Activated B cell treated with CpG ODN at 0.5 μM for 24 hours (primary cell): ENCODE data around the gene MAPKAPK3. TPM values are rescaled to one million over a fixed set of nuclear protein-coding genes. Genes with fewer than 3 reads are reported as not detected.

ENCODE experiments used
- ATAC-seq: fragments of 200-7000 bp; cut with Tn5 transposase; one replicate; pipeline ENCODE4 v1.10.0; 2021; ENCODE audit warnings: low read depth, mild to moderate bottlenecking, moderate library complexity
- CTCF ChIA-PET: fragments of 350-600 bp; sonication (Branson Sonifier 250); formaldehyde crosslinking; loops from one replicate; lab custom pipeline; 2021; ENCODE audit warnings: antibody characterized with exemption; lab: Charles Lee
- POLR2A ChIA-PET: fragments of 350-600 bp; sonication (Branson Sonifier 250); formaldehyde crosslinking; loops from one replicate; lab custom pipeline; 2021; ENCODE audit warnings: antibody characterized with exemption; lab: Charles Lee
- DNase-seq: peaks from one replicate; pipeline ENCODE4 v3.0.0; 2022
- H3K27ac Mint-ChIP-seq: one replicate; pipeline ENCODE4 v1.8.0; 2020; ENCODE audit warnings: mixed read lengths
- H3K27me3 Mint-ChIP-seq: one replicate; pipeline ENCODE4 v1.8.0; 2021; ENCODE audit warnings: mixed read lengths
- H3K36me3 Mint-ChIP-seq: one replicate; pipeline ENCODE4 v1.8.0; 2021; ENCODE audit warnings: low read depth, mixed read lengths
- H3K4me1 Mint-ChIP-seq: one replicate; pipeline ENCODE4 v1.8.0; 2021; ENCODE audit warnings: mixed read lengths
- H3K4me3 Mint-ChIP-seq: one replicate; pipeline ENCODE4 v1.8.0; 2020; ENCODE audit warnings: mild to moderate bottlenecking, mixed read lengths
- H3K9me3 Mint-ChIP-seq: one replicate; pipeline ENCODE4 v1.8.0; 2020; ENCODE audit warnings: mixed read lengths
- intact Hi-C: fragments of 100-400 bp; cut with micrococcal nuclease; formaldehyde crosslinking; loops from one replicate; pipeline ENCODE4 v1.15.1; 2024
- total RNA-seq: library from RNA; stranded (reverse); gene quantifications from 2 replicates; pipeline ENCODE4 v1.2.3, GENCODE V29; 2022
- TF ChIP-seq, protein P1 (sequence below): fragments of 200-600 bp; IDR thresholded peaks from one replicate; pipeline ENCODE4 v1.8.0; 2022; ENCODE audit warnings: antibody characterized with exemption, mild to moderate bottlenecking

Gene MAPKAPK3
- total RNA-seq, 1 donor from 2014 or later = 18.2 TPM

DNA sequence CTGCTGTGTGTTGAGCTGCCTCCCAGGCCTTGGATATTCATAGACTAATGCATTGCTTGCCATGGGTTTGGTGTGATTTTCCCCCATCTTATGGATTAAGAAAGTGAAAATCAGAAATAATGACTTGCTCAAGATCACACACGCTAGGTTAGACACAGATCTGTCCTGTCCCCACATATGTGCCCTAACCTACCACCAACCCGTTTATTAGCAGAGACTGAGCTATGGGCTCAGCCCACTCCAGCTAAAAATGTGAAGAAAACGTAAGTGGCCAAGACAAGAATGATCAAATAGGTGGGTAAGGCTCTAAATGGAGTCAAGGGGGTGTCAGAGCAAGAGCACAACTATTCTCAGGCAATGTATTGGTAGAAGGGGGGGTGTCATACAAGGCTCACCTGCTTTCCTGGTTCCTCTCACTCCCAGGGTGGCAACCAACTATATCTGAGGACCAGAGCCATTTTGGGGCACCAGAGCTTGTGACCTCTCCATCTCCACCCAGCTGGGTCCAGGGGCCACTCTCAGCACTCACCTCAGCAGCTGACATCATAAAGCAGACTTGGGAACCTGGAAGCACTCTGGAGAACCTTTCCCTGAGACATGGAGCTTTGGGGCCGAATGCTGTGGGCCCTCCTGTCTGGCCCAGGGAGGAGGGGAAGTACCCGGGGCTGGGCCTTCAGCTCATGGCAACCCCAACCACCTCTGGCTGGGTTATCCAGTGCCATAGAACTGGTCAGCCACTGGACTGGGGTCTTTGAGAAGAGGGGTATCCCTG lies 46.3 kb upstream of the MAPKAPK3 start:
- Mint-ChIP-seq H3K36me3 (peaks cover 15% of the 10 kb centered on the region), H3K27me3 (no peaks in the 10 kb centered on the region), H3K4me3 (peak overlapping the region; percentile 97), H3K9me3 (no peaks in the 10 kb centered on the region), H3K4me1 (peaks cover 34% of the 10 kb centered on the region), H3K27ac (peak overlapping the region; percentile 93)
- ChIA-PET POLR2A (interaction anchor here (0.7 to 6.9 kb wide), 7 partner anchors 19 to 929 kb away, joined by 3 to 125 read pairs (median 25); partner anchors contain the start of genes CISH, DCAF1, MANF and MAPKAPK3), CTCF (interaction anchor here (1.1 to 9.9 kb wide), 9 partner anchors 16 to 861 kb away, joined by 3 to 245 read pairs (median 4); partner anchors contain the start of genes CISH and MAPKAPK3)
- intact Hi-C loops = loop anchor here (5.0 kb wide), 1 partner anchor 802 kb away; no protein-coding TSS in a partner anchor
- ATAC-seq = no peak
- no peak for DNase-seq
- TF ChIP-seq, protein P1, sequence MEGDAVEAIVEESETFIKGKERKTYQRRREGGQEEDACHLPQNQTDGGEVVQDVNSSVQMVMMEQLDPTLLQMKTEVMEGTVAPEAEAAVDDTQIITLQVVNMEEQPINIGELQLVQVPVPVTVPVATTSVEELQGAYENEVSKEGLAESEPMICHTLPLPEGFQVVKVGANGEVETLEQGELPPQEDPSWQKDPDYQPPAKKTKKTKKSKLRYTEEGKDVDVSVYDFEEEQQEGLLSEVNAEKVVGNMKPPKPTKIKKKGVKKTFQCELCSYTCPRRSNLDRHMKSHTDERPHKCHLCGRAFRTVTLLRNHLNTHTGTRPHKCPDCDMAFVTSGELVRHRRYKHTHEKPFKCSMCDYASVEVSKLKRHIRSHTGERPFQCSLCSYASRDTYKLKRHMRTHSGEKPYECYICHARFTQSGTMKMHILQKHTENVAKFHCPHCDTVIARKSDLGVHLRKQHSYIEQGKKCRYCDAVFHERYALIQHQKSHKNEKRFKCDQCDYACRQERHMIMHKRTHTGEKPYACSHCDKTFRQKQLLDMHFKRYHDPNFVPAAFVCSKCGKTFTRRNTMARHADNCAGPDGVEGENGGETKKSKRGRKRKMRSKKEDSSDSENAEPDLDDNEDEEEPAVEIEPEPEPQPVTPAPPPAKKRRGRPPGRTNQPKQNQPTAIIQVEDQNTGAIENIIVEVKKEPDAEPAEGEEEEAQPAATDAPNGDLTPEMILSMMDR = no peak

DNA sequence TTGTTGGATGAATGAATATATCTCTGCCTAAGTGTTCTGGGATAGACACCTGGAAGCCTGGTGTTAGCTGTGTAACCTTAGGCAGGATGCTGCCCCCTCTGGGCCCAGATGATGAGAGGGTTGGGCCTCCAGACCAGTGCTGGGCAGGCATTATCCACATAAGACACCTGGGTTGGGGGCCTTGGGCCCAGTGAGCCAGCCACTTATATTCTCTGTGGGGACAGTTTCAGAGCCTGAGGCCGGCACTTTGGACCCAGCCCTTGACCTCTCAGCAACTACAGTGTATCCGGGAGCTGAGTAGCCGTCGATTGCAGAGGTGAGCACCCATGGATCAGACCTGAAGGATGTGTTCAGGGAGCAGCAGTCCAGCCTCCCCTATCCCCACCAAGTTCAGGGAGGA lies 45.5 kb upstream of the MAPKAPK3 start:
- no peaks in the 10 kb centered on the region for H3K27me3 Mint-ChIP-seq
- intact Hi-C loops = loop anchor here (5.0 kb wide), 1 partner anchor 801 kb away; no protein-coding TSS in a partner anchor
- ChIA-PET POLR2A (interaction anchor here (0.6 to 6.9 kb wide), 5 partner anchors 18 to 814 kb away, joined by 3 to 125 read pairs (median 25); partner anchors contain the start of genes CISH and MANF), CTCF (interaction anchor here (0.6 to 9.9 kb wide), 10 partner anchors 15 to 860 kb away, joined by 3 to 245 read pairs (median 4); partner anchors contain the start of genes CISH and MAPKAPK3)
- no peak overlapping the region for H3K4me3 Mint-ChIP-seq
- H3K36me3 Mint-ChIP-seq = peaks cover 15% of the 10 kb centered on the region
- H3K27ac Mint-ChIP-seq = no peak overlapping the region
- ATAC-seq = no peak
- no peaks in the 10 kb centered on the region for H3K9me3 Mint-ChIP-seq
- no peak for DNase-seq
- H3K4me1 Mint-ChIP-seq = peaks cover 31% of the 10 kb centered on the region
- TF ChIP-seq, protein P1 = no peak

DNA sequence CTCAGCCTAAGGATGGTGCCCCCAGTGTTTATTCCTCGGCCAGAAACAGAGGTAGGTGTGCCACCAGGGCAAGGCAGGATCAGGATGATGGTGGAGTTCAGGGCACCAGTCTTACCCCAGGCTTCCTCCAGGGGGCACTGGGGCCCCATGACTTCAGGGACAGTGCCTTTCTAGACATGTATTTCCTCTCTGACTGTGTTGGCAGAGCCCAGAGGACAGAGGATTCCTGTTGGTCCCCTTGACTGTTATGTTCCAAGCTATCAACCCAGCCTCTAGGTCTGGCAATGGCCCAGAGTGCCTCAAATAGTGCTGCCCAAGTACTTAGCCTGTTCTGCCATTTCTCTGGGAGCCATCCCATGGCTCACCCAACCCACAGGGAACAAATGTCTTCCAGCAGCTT lies 44.8 kb upstream of the MAPKAPK3 start:
- Mint-ChIP-seq H3K9me3 (no peaks in the 10 kb centered on the region), H3K4me1 (peaks cover 25% of the 10 kb centered on the region), H3K27me3 (no peaks in the 10 kb centered on the region), H3K4me3 (peak overlapping the region; percentile 50), H3K27ac (no peak overlapping the region), H3K36me3 (peaks cover 15% of the 10 kb centered on the region)
- POLR2A ChIA-PET = interaction anchor here (0.6 to 6.9 kb wide), 3 partner anchors 33 to 475 kb away, joined by 3 to 125 read pairs (median 4); partner anchors contain the start of gene CISH
- intact Hi-C loops = loop anchor here (1.0 to 5.0 kb wide), 3 partner anchors 19 to 800 kb away; no protein-coding TSS in a partner anchor
- TF ChIP-seq, protein P1 = no peak
- ATAC-seq = peak; percentile 15
- peak; percentile 70 for DNase-seq
- CTCF ChIA-PET = interaction anchor here (0.6 to 9.9 kb wide), 10 partner anchors 14 to 860 kb away, joined by 3 to 245 read pairs (median 4); partner anchors contain the start of genes CISH, CYB561D2, MAPKAPK3 and NPRL2

DNA sequence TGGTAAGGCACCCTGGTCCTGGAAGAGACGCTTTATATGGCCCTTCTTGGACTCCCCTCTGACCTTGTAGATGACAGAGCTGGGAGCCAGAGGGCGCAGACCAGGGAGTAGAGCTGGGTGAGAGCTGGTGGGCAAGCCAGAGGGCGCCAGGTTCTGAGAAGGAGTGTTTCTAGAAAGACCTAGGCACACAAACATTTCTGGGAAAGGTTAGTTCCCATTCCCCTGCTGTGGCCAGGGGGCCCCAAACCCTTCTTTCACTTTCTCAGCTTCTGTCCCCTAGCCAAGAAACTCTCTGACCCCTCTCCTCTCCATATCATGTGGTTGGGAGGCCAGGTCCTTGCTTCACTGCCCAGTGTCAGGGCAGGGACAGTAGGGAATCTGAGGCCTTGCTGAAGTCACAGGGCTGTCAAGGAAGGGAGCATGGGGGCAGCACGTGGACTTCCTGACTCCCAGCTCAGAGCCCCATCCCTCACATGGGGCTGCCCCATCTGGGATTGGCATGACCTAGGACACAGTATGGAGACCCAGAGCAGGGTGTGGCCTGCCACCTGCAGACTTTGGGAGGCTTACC lies 44.1 kb upstream of the MAPKAPK3 start:
- CTCF ChIA-PET = interaction anchor here (1.0 to 9.9 kb wide), 5 partner anchors 18 to 859 kb away, joined by 3 to 245 read pairs (median 4); partner anchors contain the start of genes CISH, CYB561D2, MAPKAPK3 and NPRL2

More for the DNA sequence above, 44.1 kb upstream of the MAPKAPK3 start:
- ATAC-seq (no peak), DNase-seq (no peak)
- H3K9me3 Mint-ChIP-seq = no peaks in the 10 kb centered on the region
- TF ChIP-seq, protein P1 = no peak
- no peaks in the 10 kb centered on the region for H3K27me3 Mint-ChIP-seq
- peaks cover 21% of the 10 kb centered on the region for H3K36me3 Mint-ChIP-seq
- H3K4me1 Mint-ChIP-seq = peaks cover 22% of the 10 kb centered on the region
- H3K27ac Mint-ChIP-seq = no peak overlapping the region
- intact Hi-C loops = loop anchor here (1.0 to 5.0 kb wide), 3 partner anchors 18 to 799 kb away; no protein-coding TSS in a partner anchor
- H3K4me3 Mint-ChIP-seq = no peak overlapping the region
- POLR2A ChIA-PET = interaction anchor here (6.9 kb wide), 1 partner anchor 39 kb away, joined by 125 read pairs; the partner anchor contains the start of gene CISH
